WTC11 (cell line): ENCODE results near the gene RYR2. TPM values are rescaled to one million over a fixed set of nuclear protein-coding genes. Genes with fewer than 3 reads are reported as not detected.
A peak's percentile ranks its signal among the peaks of the same experiment; 100 is the strongest.

Experiments used
- ATAC-seq: fragments of 200-7000 bp; cut with Tn5 transposase; 2 replicates; pipeline ENCODE4 v1.10.0; 2021; ENCODE audit warnings: mild to moderate bottlenecking, moderate library complexity
- CTCF ChIA-PET: fragments of 300-600 bp; sonication (Branson Sonifier 250); formaldehyde crosslinking; loops from one replicate; lab custom pipeline; 2021; ENCODE audit warnings: antibody characterized with exemption; lab: Charles Lee
- POLR2A ChIA-PET: fragments of 350-600 bp; sonication (Branson Sonifier 250); formaldehyde crosslinking; loops from one replicate; lab custom pipeline; 2021; ENCODE audit warnings: antibody characterized with exemption; lab: Charles Lee
- DNase-seq: peaks from one replicate; pipeline ENCODE4 v3.0.0; 2021; ENCODE audit warnings: low spot score
- H3K27ac Mint-ChIP-seq: 2 replicates; pipeline ENCODE4 v1.8.0; 2021; ENCODE audit warnings: mixed read lengths
- H3K27me3 Mint-ChIP-seq: 2 replicates; pipeline ENCODE4 v1.8.0; 2021; ENCODE audit warnings: low read depth, mild to moderate bottlenecking, moderate library complexity, mixed read lengths
- H3K36me3 Mint-ChIP-seq: 2 replicates; pipeline ENCODE4 v1.8.0; 2021; ENCODE audit warnings: mixed read lengths
- H3K4me1 Mint-ChIP-seq: 2 replicates; pipeline ENCODE4 v1.8.0; 2022; ENCODE audit warnings: mixed read lengths
- H3K4me3 Mint-ChIP-seq: 2 replicates; pipeline ENCODE4 v1.8.0; 2021; ENCODE audit warnings: mild to moderate bottlenecking, moderate library complexity, mixed read lengths
- H3K9me3 Mint-ChIP-seq: 2 replicates; pipeline ENCODE4 v1.8.0; 2021; ENCODE audit warnings: mixed read lengths
- ATF1 ChIP-seq: sonication (generic); formaldehyde crosslinking; IDR thresholded peaks from 2 replicates; pipeline ENCODE4 v1.8.1; 2023; ENCODE audit warnings: mild to moderate bottlenecking, moderate library complexity, missing genetic modification reagents
- EMX1 ChIP-seq: fragments of 250-450 bp; sonication (Bioruptor Pico); IDR thresholded peaks from 2 replicates; pipeline ENCODE4 v1.8.0; 2021; ENCODE audit warnings: mild to moderate bottlenecking
- ETV6 ChIP-seq: sonication (generic); formaldehyde crosslinking; IDR thresholded peaks from 2 replicates; pipeline ENCODE4 v1.8.1; 2022; ENCODE audit warnings: mild to moderate bottlenecking, missing genetic modification reagents
- FOXP1 ChIP-seq: sonication (generic); formaldehyde crosslinking; IDR thresholded peaks from 2 replicates; pipeline ENCODE4 v1.8.0; 2022; ENCODE audit warnings: missing genetic modification reagents, mild to moderate bottlenecking, moderate library complexity, borderline replicate concordance
- GRHL2 ChIP-seq: fragments of 250-450 bp; sonication (Bioruptor Pico); IDR thresholded peaks from 2 replicates; pipeline ENCODE4 v1.8.0; 2022; ENCODE audit warnings: mild to moderate bottlenecking, moderate library complexity; ENCODE audit not compliant: insufficient replicate concordance, severe bottlenecking
- NR3C1 ChIP-seq: sonication (generic); formaldehyde crosslinking; conservative IDR thresholded peaks from 2 replicates; pipeline ENCODE4 v1.8.1; 2023; ENCODE audit warnings: low read depth, mild to moderate bottlenecking, missing genetic modification reagents
- RELA ChIP-seq: sonication (generic); formaldehyde crosslinking; IDR thresholded peaks from 2 replicates; pipeline ENCODE4 v1.8.1; 2022; ENCODE audit warnings: missing genetic modification reagents, mild to moderate bottlenecking, borderline replicate concordance
- SOX15 ChIP-seq: fragments of 250-450 bp; sonication (Bioruptor Pico); IDR thresholded peaks from 2 replicates; pipeline ENCODE4 v1.9.0; 2021; ENCODE audit warnings: mild to moderate bottlenecking
- TEAD1 ChIP-seq: sonication (generic); formaldehyde crosslinking; IDR thresholded peaks from 2 replicates; pipeline ENCODE4 v1.8.0; 2022; ENCODE audit warnings: mild to moderate bottlenecking, missing genetic modification reagents
- ZNF416 ChIP-seq: fragments of 250-450 bp; sonication (Bioruptor Pico); IDR thresholded peaks from 2 replicates; pipeline ENCODE4 v1.9.0; 2021; ENCODE audit warnings: mild to moderate bottlenecking, inconsistent platforms
- ZNF423 ChIP-seq: fragments of 250-450 bp; sonication (Bioruptor Pico); IDR thresholded peaks from 2 replicates; pipeline ENCODE4 v2.1.2; 2022; ENCODE audit warnings: mild to moderate bottlenecking, moderate library complexity
- total RNA-seq: library from RNA; stranded (reverse); gene quantifications from 3 replicates; pipeline ENCODE4 v1.2.3, GENCODE V29; 2021
- TF ChIP-seq, protein P1 (sequence below): sonication (generic); formaldehyde crosslinking; IDR thresholded peaks from 2 replicates; pipeline ENCODE4 v1.8.1; 2022; ENCODE audit warnings: missing genetic modification reagents, borderline replicate concordance
- TF ChIP-seq, protein P2 (sequence below): fragments of 250-450 bp; sonication (Bioruptor Pico); IDR thresholded peaks from 2 replicates; pipeline ENCODE4 v1.9.0; 2021; ENCODE audit warnings: mild to moderate bottlenecking
- TF ChIP-seq, protein P3 (sequence below): sonication (generic); formaldehyde crosslinking; IDR thresholded peaks from 2 replicates; pipeline ENCODE4 v1.8.0; 2022; ENCODE audit warnings: missing genetic modification reagents
- TF ChIP-seq, protein P4 (sequence below): fragments of 250-450 bp; sonication (Bioruptor Pico); IDR thresholded peaks from 2 replicates; pipeline ENCODE4 v1.9.0; 2021; ENCODE audit warnings: mild to moderate bottlenecking, borderline replicate concordance
- TF ChIP-seq, protein P5 (sequence below): sonication (generic); formaldehyde crosslinking; IDR thresholded peaks from 2 replicates; pipeline ENCODE4 v1.8.0; 2023; ENCODE audit warnings: missing genetic modification reagents
- TF ChIP-seq, protein P6 (sequence below): sonication (generic); formaldehyde crosslinking; IDR thresholded peaks from 2 replicates; pipeline ENCODE4 v1.8.1; 2023; ENCODE audit warnings: mild to moderate bottlenecking, missing genetic modification reagents, moderate library complexity

RYR2 gene
- total RNA-seq, 1 experiment from 2014 or later: 7.9 TPM

DNA sequence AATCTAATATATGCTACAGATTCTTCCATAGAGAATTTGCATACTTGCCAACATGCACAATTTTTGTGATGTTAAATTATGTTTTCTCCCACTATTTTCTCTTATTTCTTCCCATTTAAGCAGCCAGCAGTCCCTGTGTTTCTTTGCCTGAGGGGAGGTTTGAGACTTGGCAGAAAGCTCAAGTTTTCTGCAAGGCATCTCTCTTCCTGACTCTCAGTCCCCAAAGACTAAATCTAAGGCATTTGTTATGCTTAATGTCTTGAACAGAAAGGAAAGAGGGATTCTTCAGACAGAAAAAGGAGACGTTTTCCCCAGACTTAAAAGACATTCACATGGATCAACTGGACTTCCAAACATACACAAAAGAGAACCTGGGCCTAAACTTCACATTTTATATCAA lies 354.4 kb downstream of the RYR2 start:
- POLR2A ChIA-PET: no interaction called here
- H3K27me3 Mint-ChIP-seq: no peaks in the 10 kb centered on the region

DNA sequence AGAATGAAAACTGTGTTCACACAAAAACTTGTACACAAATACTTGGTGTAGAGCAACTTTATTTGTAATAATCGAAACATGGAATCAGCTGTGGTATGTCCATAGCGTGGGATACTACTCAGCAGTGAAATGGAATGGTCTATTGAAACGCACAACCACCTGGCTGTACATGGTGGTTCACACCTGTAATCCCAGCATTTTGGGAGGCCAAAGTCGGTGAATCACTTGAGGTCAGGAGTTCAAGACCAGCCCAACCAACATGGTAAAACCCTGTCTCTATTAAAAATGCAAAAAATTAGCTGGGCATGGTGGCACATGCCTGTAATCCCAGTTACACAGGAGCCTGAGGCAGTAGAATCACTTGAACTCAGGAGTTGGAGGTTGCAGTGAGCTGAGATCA lies 356.8 kb downstream of the RYR2 start:
- peaks cover 46% of the 10 kb centered on the region for H3K9me3 Mint-ChIP-seq
- ChIA-PET CTCF (no interaction called here), POLR2A (no interaction called here)
- no peaks in the 10 kb centered on the region for H3K27me3 Mint-ChIP-seq
- no peak overlapping the region for H3K27ac Mint-ChIP-seq
- ATAC-seq (no peak), DNase-seq (no peak)
- no peak overlapping the region for H3K4me3 Mint-ChIP-seq
- TF ChIP-seq TEAD1 (CRISPR knock-in tag) (no peak), ETV6 (CRISPR knock-in tag) (no peak)
- peaks cover 38% of the 10 kb centered on the region for H3K4me1 Mint-ChIP-seq
- H3K36me3 Mint-ChIP-seq: peaks cover 57% of the 10 kb centered on the region

More for the DNA sequence above, 354.4 kb downstream of the RYR2 start:
- H3K27ac Mint-ChIP-seq: peak overlapping the region; percentile 63
- no peak for DNase-seq
- no peak for TF ChIP-seq ZNF423 (CRISPR knock-in tag)
- no peak for TF ChIP-seq ZNF416 (CRISPR knock-in tag)
- no peak for TF ChIP-seq RELA (CRISPR knock-in tag)
- no peak for TF ChIP-seq ATF1 (CRISPR knock-in tag)
- TF ChIP-seq SOX15: no peak
- no peak for TF ChIP-seq NR3C1
- no peak for TF ChIP-seq TEAD1 (CRISPR knock-in tag)
- no peak for TF ChIP-seq GRHL2 (CRISPR knock-in tag)
- no peak overlapping the region for H3K4me3 Mint-ChIP-seq
- H3K4me1 Mint-ChIP-seq: peaks cover 41% of the 10 kb centered on the region
- H3K36me3 Mint-ChIP-seq: peaks cover 40% of the 10 kb centered on the region
- peaks cover 29% of the 10 kb centered on the region for H3K9me3 Mint-ChIP-seq
- CTCF ChIA-PET: no interaction called here
- ATAC-seq: no peak

DNA sequence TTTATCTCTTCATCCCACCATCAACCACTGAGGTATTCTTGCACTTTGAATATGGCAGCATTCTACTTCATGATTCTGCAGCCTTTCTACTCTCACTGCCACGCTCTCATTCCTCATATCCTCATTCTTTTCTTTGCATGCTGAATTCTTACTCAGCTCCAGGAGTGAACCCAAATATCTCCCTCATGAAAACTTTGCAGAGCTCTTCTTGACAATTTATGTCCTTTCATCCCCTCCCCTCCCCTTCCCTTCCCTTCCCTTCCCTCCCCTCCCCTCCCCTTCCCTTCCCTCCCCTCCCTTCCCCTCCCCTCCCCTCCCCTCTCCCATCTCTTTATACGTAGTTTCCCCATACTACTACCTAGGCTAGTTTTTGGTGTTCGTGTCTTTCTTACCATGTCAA lies 363.9 kb downstream of the RYR2 start:
- ChIA-PET POLR2A (no interaction called here), CTCF (no interaction called here)
- Mint-ChIP-seq H3K4me3 (no peak overlapping the region), H3K4me1 (peaks cover 8% of the 10 kb centered on the region; the same call in 1 of the 2 replicates), H3K36me3 (peaks cover 27% of the 10 kb centered on the region), H3K27ac (no peak overlapping the region), H3K9me3 (peaks cover 31% of the 10 kb centered on the region), H3K27me3 (no peaks in the 10 kb centered on the region)
- ATAC-seq: no peak
- no peak for DNase-seq
- TF ChIP-seq, protein P1, sequence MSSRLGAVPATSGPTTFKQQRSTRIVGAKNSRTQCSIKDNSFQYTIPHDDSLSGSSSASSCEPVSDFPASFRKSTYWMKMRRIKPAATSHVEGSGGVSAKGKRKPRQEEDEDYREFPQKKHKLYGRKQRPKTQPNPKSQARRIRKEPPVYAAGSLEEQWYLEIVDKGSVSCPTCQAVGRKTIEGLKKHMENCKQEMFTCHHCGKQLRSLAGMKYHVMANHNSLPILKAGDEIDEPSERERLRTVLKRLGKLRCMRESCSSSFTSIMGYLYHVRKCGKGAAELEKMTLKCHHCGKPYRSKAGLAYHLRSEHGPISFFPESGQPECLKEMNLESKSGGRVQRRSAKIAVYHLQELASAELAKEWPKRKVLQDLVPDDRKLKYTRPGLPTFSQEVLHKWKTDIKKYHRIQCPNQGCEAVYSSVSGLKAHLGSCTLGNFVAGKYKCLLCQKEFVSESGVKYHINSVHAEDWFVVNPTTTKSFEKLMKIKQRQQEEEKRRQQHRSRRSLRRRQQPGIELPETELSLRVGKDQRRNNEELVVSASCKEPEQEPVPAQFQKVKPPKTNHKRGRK (CRISPR knock-in tag): no peak
- TF ChIP-seq FOXP1: no peak
- TF ChIP-seq TEAD1 (CRISPR knock-in tag): no peak
- TF ChIP-seq EMX1: no peak
- TF ChIP-seq, protein P2, sequence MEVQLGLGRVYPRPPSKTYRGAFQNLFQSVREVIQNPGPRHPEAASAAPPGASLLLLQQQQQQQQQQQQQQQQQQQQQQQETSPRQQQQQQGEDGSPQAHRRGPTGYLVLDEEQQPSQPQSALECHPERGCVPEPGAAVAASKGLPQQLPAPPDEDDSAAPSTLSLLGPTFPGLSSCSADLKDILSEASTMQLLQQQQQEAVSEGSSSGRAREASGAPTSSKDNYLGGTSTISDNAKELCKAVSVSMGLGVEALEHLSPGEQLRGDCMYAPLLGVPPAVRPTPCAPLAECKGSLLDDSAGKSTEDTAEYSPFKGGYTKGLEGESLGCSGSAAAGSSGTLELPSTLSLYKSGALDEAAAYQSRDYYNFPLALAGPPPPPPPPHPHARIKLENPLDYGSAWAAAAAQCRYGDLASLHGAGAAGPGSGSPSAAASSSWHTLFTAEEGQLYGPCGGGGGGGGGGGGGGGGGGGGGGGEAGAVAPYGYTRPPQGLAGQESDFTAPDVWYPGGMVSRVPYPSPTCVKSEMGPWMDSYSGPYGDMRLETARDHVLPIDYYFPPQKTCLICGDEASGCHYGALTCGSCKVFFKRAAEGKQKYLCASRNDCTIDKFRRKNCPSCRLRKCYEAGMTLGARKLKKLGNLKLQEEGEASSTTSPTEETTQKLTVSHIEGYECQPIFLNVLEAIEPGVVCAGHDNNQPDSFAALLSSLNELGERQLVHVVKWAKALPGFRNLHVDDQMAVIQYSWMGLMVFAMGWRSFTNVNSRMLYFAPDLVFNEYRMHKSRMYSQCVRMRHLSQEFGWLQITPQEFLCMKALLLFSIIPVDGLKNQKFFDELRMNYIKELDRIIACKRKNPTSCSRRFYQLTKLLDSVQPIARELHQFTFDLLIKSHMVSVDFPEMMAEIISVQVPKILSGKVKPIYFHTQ (CRISPR knock-in tag): no peak
- TF ChIP-seq, protein P3, sequence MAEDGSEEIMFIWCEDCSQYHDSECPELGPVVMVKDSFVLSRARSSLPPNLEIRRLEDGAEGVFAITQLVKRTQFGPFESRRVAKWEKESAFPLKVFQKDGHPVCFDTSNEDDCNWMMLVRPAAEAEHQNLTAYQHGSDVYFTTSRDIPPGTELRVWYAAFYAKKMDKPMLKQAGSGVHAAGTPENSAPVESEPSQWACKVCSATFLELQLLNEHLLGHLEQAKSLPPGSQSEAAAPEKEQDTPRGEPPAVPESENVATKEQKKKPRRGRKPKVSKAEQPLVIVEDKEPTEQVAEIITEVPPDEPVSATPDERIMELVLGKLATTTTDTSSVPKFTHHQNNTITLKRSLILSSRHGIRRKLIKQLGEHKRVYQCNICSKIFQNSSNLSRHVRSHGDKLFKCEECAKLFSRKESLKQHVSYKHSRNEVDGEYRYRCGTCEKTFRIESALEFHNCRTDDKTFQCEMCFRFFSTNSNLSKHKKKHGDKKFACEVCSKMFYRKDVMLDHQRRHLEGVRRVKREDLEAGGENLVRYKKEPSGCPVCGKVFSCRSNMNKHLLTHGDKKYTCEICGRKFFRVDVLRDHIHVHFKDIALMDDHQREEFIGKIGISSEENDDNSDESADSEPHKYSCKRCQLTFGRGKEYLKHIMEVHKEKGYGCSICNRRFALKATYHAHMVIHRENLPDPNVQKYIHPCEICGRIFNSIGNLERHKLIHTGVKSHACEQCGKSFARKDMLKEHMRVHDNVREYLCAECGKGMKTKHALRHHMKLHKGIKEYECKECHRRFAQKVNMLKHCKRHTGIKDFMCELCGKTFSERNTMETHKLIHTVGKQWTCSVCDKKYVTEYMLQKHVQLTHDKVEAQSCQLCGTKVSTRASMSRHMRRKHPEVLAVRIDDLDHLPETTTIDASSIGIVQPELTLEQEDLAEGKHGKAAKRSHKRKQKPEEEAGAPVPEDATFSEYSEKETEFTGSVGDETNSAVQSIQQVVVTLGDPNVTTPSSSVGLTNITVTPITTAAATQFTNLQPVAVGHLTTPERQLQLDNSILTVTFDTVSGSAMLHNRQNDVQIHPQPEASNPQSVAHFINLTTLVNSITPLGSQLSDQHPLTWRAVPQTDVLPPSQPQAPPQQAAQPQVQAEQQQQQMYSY (CRISPR knock-in tag): no peak
- TF ChIP-seq, protein P4, sequence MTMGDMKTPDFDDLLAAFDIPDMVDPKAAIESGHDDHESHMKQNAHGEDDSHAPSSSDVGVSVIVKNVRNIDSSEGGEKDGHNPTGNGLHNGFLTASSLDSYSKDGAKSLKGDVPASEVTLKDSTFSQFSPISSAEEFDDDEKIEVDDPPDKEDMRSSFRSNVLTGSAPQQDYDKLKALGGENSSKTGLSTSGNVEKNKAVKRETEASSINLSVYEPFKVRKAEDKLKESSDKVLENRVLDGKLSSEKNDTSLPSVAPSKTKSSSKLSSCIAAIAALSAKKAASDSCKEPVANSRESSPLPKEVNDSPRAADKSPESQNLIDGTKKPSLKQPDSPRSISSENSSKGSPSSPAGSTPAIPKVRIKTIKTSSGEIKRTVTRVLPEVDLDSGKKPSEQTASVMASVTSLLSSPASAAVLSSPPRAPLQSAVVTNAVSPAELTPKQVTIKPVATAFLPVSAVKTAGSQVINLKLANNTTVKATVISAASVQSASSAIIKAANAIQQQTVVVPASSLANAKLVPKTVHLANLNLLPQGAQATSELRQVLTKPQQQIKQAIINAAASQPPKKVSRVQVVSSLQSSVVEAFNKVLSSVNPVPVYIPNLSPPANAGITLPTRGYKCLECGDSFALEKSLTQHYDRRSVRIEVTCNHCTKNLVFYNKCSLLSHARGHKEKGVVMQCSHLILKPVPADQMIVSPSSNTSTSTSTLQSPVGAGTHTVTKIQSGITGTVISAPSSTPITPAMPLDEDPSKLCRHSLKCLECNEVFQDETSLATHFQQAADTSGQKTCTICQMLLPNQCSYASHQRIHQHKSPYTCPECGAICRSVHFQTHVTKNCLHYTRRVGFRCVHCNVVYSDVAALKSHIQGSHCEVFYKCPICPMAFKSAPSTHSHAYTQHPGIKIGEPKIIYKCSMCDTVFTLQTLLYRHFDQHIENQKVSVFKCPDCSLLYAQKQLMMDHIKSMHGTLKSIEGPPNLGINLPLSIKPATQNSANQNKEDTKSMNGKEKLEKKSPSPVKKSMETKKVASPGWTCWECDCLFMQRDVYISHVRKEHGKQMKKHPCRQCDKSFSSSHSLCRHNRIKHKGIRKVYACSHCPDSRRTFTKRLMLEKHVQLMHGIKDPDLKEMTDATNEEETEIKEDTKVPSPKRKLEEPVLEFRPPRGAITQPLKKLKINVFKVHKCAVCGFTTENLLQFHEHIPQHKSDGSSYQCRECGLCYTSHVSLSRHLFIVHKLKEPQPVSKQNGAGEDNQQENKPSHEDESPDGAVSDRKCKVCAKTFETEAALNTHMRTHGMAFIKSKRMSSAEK (CRISPR knock-in tag): no peak
- TF ChIP-seq, protein P5, sequence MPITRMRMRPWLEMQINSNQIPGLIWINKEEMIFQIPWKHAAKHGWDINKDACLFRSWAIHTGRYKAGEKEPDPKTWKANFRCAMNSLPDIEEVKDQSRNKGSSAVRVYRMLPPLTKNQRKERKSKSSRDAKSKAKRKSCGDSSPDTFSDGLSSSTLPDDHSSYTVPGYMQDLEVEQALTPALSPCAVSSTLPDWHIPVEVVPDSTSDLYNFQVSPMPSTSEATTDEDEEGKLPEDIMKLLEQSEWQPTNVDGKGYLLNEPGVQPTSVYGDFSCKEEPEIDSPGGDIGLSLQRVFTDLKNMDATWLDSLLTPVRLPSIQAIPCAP (CRISPR knock-in tag): no peak
- TF ChIP-seq, protein P6, sequence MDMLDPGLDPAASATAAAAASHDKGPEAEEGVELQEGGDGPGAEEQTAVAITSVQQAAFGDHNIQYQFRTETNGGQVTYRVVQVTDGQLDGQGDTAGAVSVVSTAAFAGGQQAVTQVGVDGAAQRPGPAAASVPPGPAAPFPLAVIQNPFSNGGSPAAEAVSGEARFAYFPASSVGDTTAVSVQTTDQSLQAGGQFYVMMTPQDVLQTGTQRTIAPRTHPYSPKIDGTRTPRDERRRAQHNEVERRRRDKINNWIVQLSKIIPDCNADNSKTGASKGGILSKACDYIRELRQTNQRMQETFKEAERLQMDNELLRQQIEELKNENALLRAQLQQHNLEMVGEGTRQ: no peak
